HCT116 (cell line): ENCODE results near the gene ALX4. TPM values are rescaled to one million over a fixed set of nuclear protein-coding genes. Genes with fewer than 3 reads are reported as not detected.

Experiments
- ATAC-seq: fragments of 200-7000 bp; cut with Tn5 transposase; 2 replicates; pipeline ENCODE4 v1.9.1; 2020; ENCODE audit warnings: mild to moderate bottlenecking, moderate library complexity
- BruUV-seq: library from RNA; stranded (reverse); fragments of 400-500 nt; replicated peaks from 2 replicates; lab custom pipeline; 2021; lab: Mats Ljungman, UMichigan
- CTCF ChIA-PET: fragments of 300-600 bp; sonication (Branson Sonifier 250); formaldehyde crosslinking; loops from one replicate; lab custom pipeline; 2021; ENCODE audit warnings: antibody characterized with exemption; lab: Charles Lee
- POLR2A ChIA-PET: fragments of 300-600, 350-600 bp; sonication (Branson Sonifier 250); formaldehyde crosslinking; loops from one replicate; lab custom pipeline; 2021; ENCODE audit warnings: antibody characterized with exemption; lab: Charles Lee
- RAD21 ChIA-PET, 2 experiments: fragments of 300-600 bp; sonication (Branson Sonifier 250); formaldehyde crosslinking; loops; one replicate each; lab custom pipeline; 2023; ENCODE audit warnings: low total read pairs in 2 of 2; ENCODE audit not compliant: uncharacterized antibody in 2 of 2, unreplicated experiment in 2 of 2, low non-redundant PET in 1 of 2; lab: Charles Lee
- DNase-seq: peaks from one replicate; pipeline ENCODE4 v3.0.0-alpha.2; 2010; ENCODE audit warnings: low read depth, low spot score
- H2AFZ ChIP-seq: fragments of 200-600 bp; shearing (Covaris generic), sonication (generic); 2 replicates; pipeline ENCODE4 v1.6.1; 2017; ENCODE audit warnings: low read depth, mixed run types, mixed read lengths, antibody characterized with exemption, low read length; ENCODE audit not compliant: poor library complexity, severe bottlenecking
- H3K27ac ChIP-seq: 2 replicates; pipeline ENCODE4 v1.5.1; 2012; ENCODE audit warnings: low read depth, low read length
- H3K27me3 ChIP-seq: fragments of 200-600 bp; sonication (generic); 2 replicates; pipeline ENCODE4 v1.6.1; 2016; ENCODE audit warnings: mixed run types, low read length, mixed read lengths; ENCODE audit not compliant: insufficient read depth
- H3K36me3 ChIP-seq, 2 experiments: fragments of 200-500 bp in 1 of 2; fragments of 200-600 bp in 1 of 2; sonication (Bioruptor generic) in 1 of 2; sonication (generic) in 1 of 2; 2 replicates each; pipeline versions ENCODE4 v1.5.1 to v1.6.1; 2014 to 2016; ENCODE audit warnings: low read length in 2 of 2, inconsistent platforms in 1 of 2, mixed read lengths in 1 of 2, mixed run types in 1 of 2; ENCODE audit not compliant: insufficient read depth in 2 of 2, control insufficient read depth in 1 of 2
- H3K4me1 ChIP-seq, 2 experiments: fragments of 200-600 bp in 1 of 2; sonication (generic) in 1 of 2; 2 replicates each; pipeline versions ENCODE4 v1.5.1 to v1.6.1; 2012 to 2017; ENCODE audit warnings: low read length in 2 of 2, inconsistent platforms in 1 of 2, mild to moderate bottlenecking in 1 of 2, mixed read lengths in 1 of 2, mixed run types in 1 of 2, moderate library complexity in 1 of 2; ENCODE audit not compliant: insufficient read depth in 2 of 2, control insufficient read depth in 1 of 2
- H3K4me2 ChIP-seq: fragments of 200-600 bp; sonication (generic); 2 replicates; pipeline ENCODE4 v1.6.1; 2017; ENCODE audit warnings: mixed run types, low read length, mixed read lengths
- H3K4me3 ChIP-seq, 2 experiments: fragments of 200-600 bp in 1 of 2; sonication (generic) in 1 of 2; replicated peaks in 1 of 2; 2 replicates each; pipeline ENCODE4 v1.5.1; 2011 to 2016; ENCODE audit warnings: low read length in 2 of 2, control low read depth in 1 of 2, low read depth in 1 of 2, mild to moderate bottlenecking in 1 of 2, mixed read lengths in 1 of 2, mixed run types in 1 of 2
- H3K79me2 ChIP-seq: fragments of 200-600 bp; sonication (generic); 2 replicates; pipeline ENCODE4 v1.6.1; 2017; ENCODE audit warnings: mild to moderate bottlenecking, mixed run types, low read length, moderate library complexity, mixed read lengths; ENCODE audit not compliant: insufficient read depth
- H3K9ac ChIP-seq: fragments of 200-600 bp; sonication (generic); 2 replicates; pipeline ENCODE4 v1.6.1; 2016; ENCODE audit warnings: low read length, mixed read lengths
- H3K9me2 ChIP-seq: fragments of 200-600 bp; sonication (generic), shearing (Covaris generic); 2 replicates; pipeline ENCODE4 v1.6.1; 2017; ENCODE audit warnings: mixed run types, mild to moderate bottlenecking, moderate library complexity; ENCODE audit not compliant: insufficient read depth
- H3K9me3 ChIP-seq, 2 experiments: fragments of 200-500 bp in 1 of 2; fragments of 200-600 bp in 1 of 2; sonication (Bioruptor generic) in 1 of 2; sonication (generic) in 1 of 2; 2 replicates each; pipeline ENCODE4 v1.6.1; 2014 to 2017; ENCODE audit warnings: low read length in 2 of 2, mixed read lengths in 2 of 2, inconsistent platforms in 1 of 2, low read depth in 1 of 2, mild to moderate bottlenecking in 1 of 2, mixed run types in 1 of 2, moderate library complexity in 1 of 2; ENCODE audit not compliant: control insufficient read depth in 1 of 2, insufficient read depth in 1 of 2
- H4K20me1 ChIP-seq: fragments of 200-600 bp; sonication (generic), shearing (Covaris generic); 2 replicates; pipeline ENCODE4 v1.6.1; 2017; ENCODE audit warnings: mixed run types, mild to moderate bottlenecking, moderate library complexity; ENCODE audit not compliant: insufficient read depth
- ATF3 ChIP-seq: IDR thresholded peaks from 2 replicates; pipeline ENCODE4 v1.6.1; 2012
- CBX3 ChIP-seq: IDR thresholded peaks from 2 replicates; pipeline ENCODE4 v1.6.1; 2012; ENCODE audit warnings: low read depth
- CEBPB ChIP-seq: IDR thresholded peaks from 2 replicates; pipeline ENCODE4 v1.6.1; 2012; ENCODE audit warnings: low read depth
- EGR1 ChIP-seq: IDR thresholded peaks from 2 replicates; pipeline ENCODE4 v1.6.1; 2012; ENCODE audit warnings: low read depth
- ELF1 ChIP-seq: IDR thresholded peaks from 2 replicates; pipeline ENCODE4 v1.6.1; 2012; ENCODE audit warnings: low read depth, borderline replicate concordance
- EZH2 ChIP-seq: fragments of 200-600 bp; sonication (generic); IDR thresholded peaks from 2 replicates; pipeline ENCODE4 v1.6.1; 2017; ENCODE audit warnings: antibody characterized with exemption, mixed run types
- EZH2phosphoT487 ChIP-seq: fragments of 200-600 bp; IDR thresholded peaks from 2 replicates; pipeline ENCODE4 v1.6.1; 2018; ENCODE audit warnings: antibody characterized with exemption, borderline replicate concordance
- FOSL1 ChIP-seq: IDR thresholded peaks from 2 replicates; pipeline ENCODE4 v1.6.1; 2012; ENCODE audit warnings: low read depth
- JUND ChIP-seq: IDR thresholded peaks from 2 replicates; pipeline ENCODE4 v1.6.1; 2012
- MAX ChIP-seq: IDR thresholded peaks from 2 replicates; pipeline ENCODE4 v1.6.1; 2012
- POLR2A ChIP-seq: IDR thresholded peaks from 2 replicates; pipeline ENCODE4 v1.7.0; 2011; ENCODE audit warnings: borderline replicate concordance; ENCODE audit not compliant: insufficient read depth, insufficient read length; ENCODE audit errors: extremely low read depth
- POLR2AphosphoS5 ChIP-seq: IDR thresholded peaks from 2 replicates; pipeline ENCODE4 v1.6.1; 2011; ENCODE audit warnings: mild to moderate bottlenecking, low read depth, low read length, moderate library complexity
- REST ChIP-seq: IDR thresholded peaks from 2 replicates; pipeline ENCODE4 v1.6.1; 2012; ENCODE audit warnings: low read depth
- SIN3A ChIP-seq: IDR thresholded peaks from 2 replicates; pipeline ENCODE4 v1.6.1; 2012; ENCODE audit warnings: low read depth
- SP1 ChIP-seq: IDR thresholded peaks from 2 replicates; pipeline ENCODE4 v1.6.1; 2012; ENCODE audit warnings: low read depth
- SRF ChIP-seq: IDR thresholded peaks from 2 replicates; pipeline ENCODE4 v1.6.1; 2012; ENCODE audit warnings: low read depth
- TCF7L2 ChIP-seq: IDR thresholded peaks from 2 replicates; pipeline ENCODE4 v1.7.0; 2011; ENCODE audit warnings: borderline replicate concordance, inconsistent platforms; ENCODE audit not compliant: insufficient read depth, insufficient read length; ENCODE audit errors: extremely low read depth
- YY1 ChIP-seq: IDR thresholded peaks from 2 replicates; pipeline ENCODE4 v1.6.1; 2011; ENCODE audit warnings: low read length, low read depth, moderate library complexity, mild to moderate bottlenecking; ENCODE audit not compliant: insufficient replicate concordance; ENCODE audit errors: extremely low read depth
- ZBTB33 ChIP-seq: IDR thresholded peaks from 2 replicates; pipeline ENCODE4 v1.6.1; 2011; ENCODE audit warnings: mild to moderate bottlenecking, low read length, moderate library complexity; ENCODE audit not compliant: insufficient replicate concordance; ENCODE audit errors: extremely low read depth
- ZFX ChIP-seq: fragments of 450-650 bp; IDR thresholded peaks from 2 replicates; pipeline ENCODE4 v1.6.1; 2017
- intact Hi-C: fragments of 100-400 bp; cut with micrococcal nuclease; formaldehyde crosslinking; loops from 2 replicates; pipeline ENCODE4 v1.10.0; 2022
- total RNA-seq: library from RNA; stranded (reverse); gene quantifications from one replicate; pipeline ENCODE4 v1.2.1, GENCODE V29; 2021; ENCODE audit not compliant: unreplicated experiment

The ALX4 gene
- total RNA-seq, 1 experiment from 2014 or later: not detected

GRCh38 chr11:44349328-44349727, 39.4 kb upstream of the ALX4 start:
- Histone ChIP-seq H3K36me3 (no peaks in the 10 kb centered on the region), H3K9ac (no peak overlapping the region), H3K9me3 (no peaks in the 10 kb centered on the region), H3K4me3 (no peak overlapping the region), H3K4me1 (peaks cover 0 to 4% of the 10 kb centered on the region in 2 experiments; a peak in 1 of 4 replicates), H3K27me3 (no peaks in the 10 kb centered on the region), H3K4me2 (no peak overlapping the region), H2AFZ (no peak overlapping the region), H3K9me2 (no peaks in the 10 kb centered on the region), H4K20me1 (no peaks in the 10 kb centered on the region), H3K27ac (no peak overlapping the region), H3K79me2 (no peaks in the 10 kb centered on the region)
- TF ChIP-seq POLR2AphosphoS5: no peak
- TF ChIP-seq YY1: no peak
- no peak for TF ChIP-seq EZH2
- TF ChIP-seq REST: no peak
- no peak for TF ChIP-seq TCF7L2
- TF ChIP-seq EGR1: no peak
- TF ChIP-seq SP1: no peak
- TF ChIP-seq ELF1: no peak
- no peak for TF ChIP-seq ZFX
- TF ChIP-seq EZH2phosphoT487: no peak
- no peak for TF ChIP-seq CEBPB
- no peak for TF ChIP-seq JUND
- no peak for TF ChIP-seq MAX
- no peak for TF ChIP-seq CBX3
- TF ChIP-seq FOSL1: no peak
- TF ChIP-seq ATF3: no peak
- TF ChIP-seq POLR2A: no peak
- no peak for TF ChIP-seq SIN3A
- no peak for TF ChIP-seq ZBTB33
- no peak for TF ChIP-seq SRF
- ChIA-PET RAD21 (no interaction called here), POLR2A (no interaction called here), CTCF (no interaction called here)
- ATAC-seq (no peak), DNase-seq (no peak)
- BruUV-seq: no TSS peak
- intact Hi-C loops: no loop called here
